Activated B cell treated with CpG ODN at 0.5 μM for 24 hours (primary cell): ENCODE measurements around the gene AP1M1. TPM values are rescaled to one million over a fixed set of nuclear protein-coding genes. Genes with fewer than 3 reads are reported as not detected.

Source experiments
- ATAC-seq: fragments of 200-7000 bp; cut with Tn5 transposase; one replicate; pipeline ENCODE4 v1.10.0; 2021; ENCODE audit warnings: low read depth, mild to moderate bottlenecking, moderate library complexity
- CTCF ChIA-PET: fragments of 350-600 bp; sonication (Branson Sonifier 250); formaldehyde crosslinking; loops from one replicate; lab custom pipeline; 2021; ENCODE audit warnings: antibody characterized with exemption; lab: Charles Lee
- POLR2A ChIA-PET: fragments of 350-600 bp; sonication (Branson Sonifier 250); formaldehyde crosslinking; loops from one replicate; lab custom pipeline; 2021; ENCODE audit warnings: antibody characterized with exemption; lab: Charles Lee
- DNase-seq: peaks from one replicate; pipeline ENCODE4 v3.0.0; 2022
- H3K27ac Mint-ChIP-seq: one replicate; pipeline ENCODE4 v1.8.0; 2020; ENCODE audit warnings: mixed read lengths
- H3K27me3 Mint-ChIP-seq: one replicate; pipeline ENCODE4 v1.8.0; 2021; ENCODE audit warnings: mixed read lengths
- H3K36me3 Mint-ChIP-seq: one replicate; pipeline ENCODE4 v1.8.0; 2021; ENCODE audit warnings: low read depth, mixed read lengths
- H3K4me1 Mint-ChIP-seq: one replicate; pipeline ENCODE4 v1.8.0; 2021; ENCODE audit warnings: mixed read lengths
- H3K4me3 Mint-ChIP-seq: one replicate; pipeline ENCODE4 v1.8.0; 2020; ENCODE audit warnings: mild to moderate bottlenecking, mixed read lengths
- H3K9me3 Mint-ChIP-seq: one replicate; pipeline ENCODE4 v1.8.0; 2020; ENCODE audit warnings: mixed read lengths
- CTCF ChIP-seq: fragments of 200-600 bp; IDR thresholded peaks from one replicate; pipeline ENCODE4 v1.8.0; 2022; ENCODE audit warnings: antibody characterized with exemption, mild to moderate bottlenecking
- intact Hi-C: fragments of 100-400 bp; cut with micrococcal nuclease; formaldehyde crosslinking; loops from one replicate; pipeline ENCODE4 v1.15.1; 2024
- total RNA-seq: library from RNA; stranded (reverse); gene quantifications from 2 replicates; pipeline ENCODE4 v1.2.3, GENCODE V29; 2022

AP1M1 gene
- total RNA-seq, 1 donor from 2014 or later, result 87.5 TPM

- H3K27ac Mint-ChIP-seq, result peak overlapping the region; percentile 93
- ATAC-seq (peak; percentile 34), DNase-seq (peak; percentile 59)
- H3K27me3 Mint-ChIP-seq, result no peaks in the 10 kb centered on the region
- ChIA-PET CTCF (interaction anchor here (0.7 to 5.1 kb wide), 7 partner anchors 12 to 154 kb away, joined by 3 to 16 read pairs (median 3); no protein-coding TSS in a partner anchor), POLR2A (interaction anchor here (0.5 to 14.3 kb wide), 32 partner anchors 9 to 324 kb away, joined by 3 to 445 read pairs (median 5); partner anchors contain the start of genes AP1M1 and KLF2)
- intact Hi-C loops, result loop anchor here (2.0 to 5.0 kb wide), 3 partner anchors 14 to 324 kb away; partner anchors contain the start of gene HSH2D
- peak overlapping the region; percentile 67 for H3K4me3 Mint-ChIP-seq
- peaks cover 77% of the 10 kb centered on the region for H3K4me1 Mint-ChIP-seq
- H3K9me3 Mint-ChIP-seq, result no peaks in the 10 kb centered on the region
- no peaks in the 10 kb centered on the region for H3K36me3 Mint-ChIP-seq
- no peak for TF ChIP-seq CTCF
Observed at GRCh38 chr19:16263141-16263761, 65.5 kb downstream of the AP1M1 start.

- H3K4me3 Mint-ChIP-seq, result no peak overlapping the region
- ATAC-seq (no peak), DNase-seq (no peak)
- intact Hi-C loops, result no loop called here
- peaks cover 66% of the 10 kb centered on the region for H3K4me1 Mint-ChIP-seq
- no peaks in the 10 kb centered on the region for H3K27me3 Mint-ChIP-seq
- no peaks in the 10 kb centered on the region for H3K9me3 Mint-ChIP-seq
- no peaks in the 10 kb centered on the region for H3K36me3 Mint-ChIP-seq
- H3K27ac Mint-ChIP-seq, result peak overlapping the region; percentile 87
- ChIA-PET POLR2A (interaction anchor here (14.3 kb wide), 1 partner anchor 61 kb away, joined by 445 read pairs; the partner anchor contains the start of gene KLF2), CTCF (interaction anchor here (5.1 kb wide), 1 partner anchor 18 kb away, joined by 16 read pairs; no protein-coding TSS in a partner anchor)
- no peak for TF ChIP-seq CTCF
Observed at GRCh38 chr19:16265205-16265604, 67.5 kb downstream of the AP1M1 start.

GRCh38 chr19:16265890-16266585 is 68.3 kb downstream of the AP1M1 start:
- DNase-seq, result no peak
- Mint-ChIP-seq H3K27me3 (no peaks in the 10 kb centered on the region), H3K36me3 (no peaks in the 10 kb centered on the region), H3K4me3 (no peak overlapping the region), H3K27ac (peak overlapping the region; percentile 87), H3K4me1 (peaks cover 58% of the 10 kb centered on the region), H3K9me3 (no peaks in the 10 kb centered on the region)
- CTCF ChIA-PET, result interaction anchor here (2.0 to 5.1 kb wide), 2 partner anchors 18 to 117 kb away, joined by 6 to 16 read pairs; no protein-coding TSS in a partner anchor
- TF ChIP-seq CTCF, result no peak
- intact Hi-C loops, result no loop called here
- no peak for ATAC-seq
- POLR2A ChIA-PET, result interaction anchor here (0.6 to 14.3 kb wide), 3 partner anchors 12 to 114 kb away, joined by 3 to 445 read pairs (median 3); partner anchors contain the start of gene KLF2

- Mint-ChIP-seq H3K27ac (peak overlapping the region; percentile 36), H3K4me3 (no peak overlapping the region), H3K27me3 (no peaks in the 10 kb centered on the region), H3K36me3 (no peaks in the 10 kb centered on the region), H3K4me1 (peaks cover 52% of the 10 kb centered on the region), H3K9me3 (no peaks in the 10 kb centered on the region)
- no peak for TF ChIP-seq CTCF
- DNase-seq (no peak), ATAC-seq (no peak)
- intact Hi-C loops, result no loop called here
- POLR2A ChIA-PET, result interaction anchor here (0.6 to 14.3 kb wide), 4 partner anchors 12 to 113 kb away, joined by 3 to 445 read pairs (median 4); partner anchors contain the start of gene KLF2
- CTCF ChIA-PET, result interaction anchor here (2.0 to 5.1 kb wide), 2 partner anchors 19 to 116 kb away, joined by 6 to 16 read pairs; no protein-coding TSS in a partner anchor
Observed at GRCh38 chr19:16266586-16266942, 68.9 kb downstream of the AP1M1 start.
